Measurements from ENCODE around the gene KDF1.
"Not testable (repeated sequence)": the region's sequence is repeated elsewhere in the genome, so short reads cannot be mapped to it uniquely, and the experiment has no call there.

Gene KDF1

DNA sequence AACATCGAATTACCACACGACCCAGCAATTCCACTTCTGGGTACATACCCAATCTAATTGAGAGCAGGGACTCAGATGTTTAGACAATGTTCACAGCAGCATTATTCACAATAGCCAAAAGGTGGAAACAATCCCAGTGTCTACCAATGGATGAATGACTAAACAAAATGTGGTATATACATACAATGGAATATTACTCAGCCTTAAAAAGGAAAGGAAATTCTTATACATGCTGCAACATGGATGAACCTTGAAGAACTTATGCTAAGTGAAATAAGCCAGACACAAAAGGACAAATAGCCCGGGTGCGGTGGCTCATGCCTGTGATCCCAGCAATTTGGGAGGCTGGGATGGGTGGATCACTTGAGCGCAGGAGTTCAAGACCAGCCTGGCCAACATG is 6.9 kb downstream of the KDF1 start:
- no peak for DNase-seq

DNA sequence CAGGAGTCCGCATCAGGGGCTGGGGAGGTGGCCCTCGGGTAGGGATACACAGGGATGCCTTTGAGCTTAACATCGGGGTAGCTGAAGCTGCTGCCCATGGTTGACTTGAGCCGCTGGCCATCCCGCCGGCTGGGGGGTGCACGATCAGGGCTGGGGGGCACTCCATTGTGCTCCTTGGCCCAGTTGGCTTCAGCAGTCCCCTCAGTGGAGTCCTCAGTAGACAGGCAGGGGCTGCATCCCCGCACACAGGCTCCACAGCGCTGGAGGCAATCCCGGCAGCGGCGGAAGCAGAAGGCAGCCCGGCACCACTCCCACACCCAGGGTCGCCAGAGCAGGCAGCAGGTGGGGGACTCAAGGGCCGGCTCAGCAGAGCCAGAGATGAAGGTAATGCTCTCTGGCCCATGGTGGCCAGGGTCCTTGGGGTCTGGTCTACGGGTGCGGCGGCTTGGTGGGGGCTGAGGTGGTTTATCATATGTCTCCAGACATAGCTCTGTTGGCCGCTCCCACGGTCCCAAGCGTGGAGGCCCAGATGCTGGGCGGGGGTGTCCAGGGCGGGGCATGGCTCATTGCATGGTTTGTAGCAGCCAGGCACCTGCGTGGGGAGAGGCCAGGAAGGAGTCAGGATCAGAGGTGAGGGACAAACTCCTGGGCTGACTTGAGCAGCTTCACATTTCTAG is 8.3 kb downstream of the KDF1 start:
- DNase-seq: no peak

DNA sequence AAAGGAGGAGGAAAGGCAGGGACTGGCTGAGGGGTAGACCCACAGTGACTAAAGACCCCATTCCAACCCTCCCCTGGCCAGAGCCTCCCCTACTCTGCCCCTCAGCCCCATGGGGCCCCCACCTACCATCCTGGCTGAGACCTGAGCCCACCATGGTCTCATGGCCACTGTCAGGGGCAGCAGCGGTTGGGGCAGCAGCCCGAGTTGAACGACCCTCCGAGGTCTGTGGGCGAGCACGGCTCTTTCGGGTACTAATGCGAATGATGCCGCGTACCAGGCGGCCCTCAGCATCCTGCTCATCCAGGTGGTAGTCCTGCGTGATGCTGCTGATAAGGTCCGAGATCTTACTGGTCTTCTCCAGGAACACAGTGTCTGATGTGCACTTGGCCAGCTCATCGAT is 9.1 kb downstream of the KDF1 start:
- DNase-seq: no peak

DNA sequence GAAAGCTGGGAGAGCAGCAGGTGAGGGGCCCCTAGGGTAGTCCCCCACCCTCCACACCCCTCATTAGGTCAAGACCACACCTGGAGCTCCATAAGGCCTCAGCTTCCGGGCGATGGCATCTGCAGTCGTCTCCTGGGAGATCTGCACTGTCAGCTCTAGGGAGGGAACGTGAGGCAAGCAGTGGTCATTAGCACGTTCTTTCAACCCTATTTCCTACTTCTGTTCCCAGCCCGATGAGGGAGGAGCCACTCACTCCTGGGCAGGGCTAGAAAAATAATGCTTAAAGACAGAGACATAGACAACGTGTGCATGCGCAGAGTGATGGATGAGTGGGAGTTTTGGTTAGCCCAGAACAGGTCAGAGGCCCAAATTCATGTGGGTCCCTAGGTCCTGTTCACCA is 9.7 kb downstream of the KDF1 start:
- DNase-seq: no peak

DNA sequence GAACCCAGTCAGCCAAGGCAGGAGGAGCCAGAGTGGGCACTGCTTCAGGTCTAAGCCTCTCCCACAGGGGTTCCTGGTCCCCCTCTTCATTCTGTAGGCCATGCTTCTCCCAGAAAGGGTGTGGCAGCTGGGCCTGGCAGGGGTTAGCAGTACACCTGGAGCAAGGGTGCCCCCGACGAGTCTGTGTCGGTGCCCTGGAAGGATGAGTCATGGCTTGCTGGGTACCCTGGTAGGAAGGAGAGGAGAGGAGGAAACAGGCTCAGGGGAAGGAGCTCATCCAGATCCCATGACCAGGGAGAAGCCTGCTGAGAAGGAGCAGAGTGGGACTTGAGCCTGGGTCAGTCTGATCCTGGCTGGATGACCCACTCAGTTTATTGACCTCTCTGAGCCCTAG is 10.3 kb downstream of the KDF1 start:
- DNase-seq: no peak

DNA sequence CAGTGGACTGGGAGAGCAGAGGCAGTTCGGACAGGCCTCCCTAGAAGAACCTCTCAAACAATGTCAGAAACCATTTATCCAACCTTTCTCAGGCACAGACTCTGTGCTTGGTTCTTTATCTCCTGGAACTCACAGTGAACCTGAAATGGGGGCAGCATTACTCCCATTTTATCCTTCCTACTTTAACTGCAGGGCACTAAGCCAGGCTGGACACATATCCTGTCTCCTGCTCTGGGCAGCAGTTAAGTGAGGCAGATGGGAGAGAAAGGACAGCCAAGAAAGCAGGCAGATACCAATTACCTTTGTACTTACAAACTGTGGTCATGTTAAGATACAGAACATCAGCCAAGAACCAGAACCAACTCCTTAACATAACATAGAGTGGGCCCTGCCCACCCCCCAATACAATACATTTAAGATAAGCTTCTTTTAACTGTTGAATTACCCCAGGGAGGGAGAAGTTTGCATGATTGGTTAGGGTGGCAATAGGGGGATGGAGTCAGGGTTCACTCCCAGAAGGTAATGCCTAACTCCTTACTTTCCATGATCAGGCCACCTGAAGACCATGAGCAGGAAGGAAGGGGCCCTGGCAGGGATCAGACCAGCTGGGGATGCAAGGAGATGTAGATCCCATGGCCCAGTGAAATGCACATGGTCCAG is 10.9 kb downstream of the KDF1 start:
- no peak for DNase-seq

DNA sequence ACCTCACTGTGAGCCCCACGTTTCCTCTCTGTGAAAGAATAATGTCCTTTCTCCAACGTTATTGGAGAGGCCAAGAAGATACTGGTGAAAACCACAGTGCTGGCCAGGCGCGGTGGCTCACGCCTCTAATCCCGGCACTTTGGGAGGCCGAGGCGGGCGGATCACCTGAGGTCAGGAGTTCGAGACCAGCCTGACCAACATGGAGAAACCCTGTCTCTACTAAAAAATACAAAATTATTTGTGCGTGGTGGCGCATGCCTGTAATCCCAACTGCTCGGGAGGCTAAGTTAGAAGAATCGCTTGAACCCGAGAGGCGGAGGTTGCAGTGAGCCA is 11.6 kb downstream of the KDF1 start:
- DNase-seq: not testable (repeated sequence)

DNA sequence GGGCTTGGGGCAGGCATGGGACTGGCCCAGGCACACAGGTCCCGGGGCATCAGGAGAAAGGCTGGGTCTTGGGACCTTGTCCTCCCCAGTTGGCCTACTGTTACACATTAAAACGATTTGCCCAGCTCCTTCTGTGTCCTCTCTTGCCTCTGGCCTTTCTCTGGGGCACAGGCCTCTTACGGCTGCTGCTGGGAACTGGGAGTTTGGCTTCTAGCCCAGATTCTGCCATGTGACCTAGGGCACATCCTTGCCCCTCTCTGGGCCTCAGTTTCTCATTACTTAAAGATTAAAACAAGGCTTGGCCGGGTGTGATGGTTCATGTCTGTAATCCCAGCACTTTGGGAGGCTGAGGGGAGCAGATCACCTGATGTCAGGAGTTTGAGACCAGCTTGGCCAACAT is 14.0 kb downstream of the KDF1 start:
- no peak for DNase-seq

DNA sequence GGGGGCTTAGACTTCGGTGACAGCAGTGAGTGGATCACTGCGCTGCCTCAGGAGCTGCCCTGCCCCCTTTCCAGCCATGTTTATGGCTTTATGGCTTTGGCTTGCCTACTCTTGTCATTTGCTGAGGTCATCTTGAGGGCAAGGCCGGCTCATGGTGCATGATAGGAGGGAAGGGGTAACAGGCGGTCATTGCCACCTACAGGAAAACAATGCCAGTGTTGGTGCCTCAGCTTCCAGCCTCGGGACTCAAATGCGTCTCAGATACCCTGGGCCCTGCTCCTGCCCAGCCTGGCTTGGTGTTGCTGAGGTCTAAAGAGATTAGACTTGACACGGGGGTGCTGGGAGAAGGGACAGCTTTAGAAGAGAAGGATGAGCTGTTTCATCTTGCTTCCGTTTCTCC is 14.5 kb downstream of the KDF1 start:
- no peak for DNase-seq

DNA sequence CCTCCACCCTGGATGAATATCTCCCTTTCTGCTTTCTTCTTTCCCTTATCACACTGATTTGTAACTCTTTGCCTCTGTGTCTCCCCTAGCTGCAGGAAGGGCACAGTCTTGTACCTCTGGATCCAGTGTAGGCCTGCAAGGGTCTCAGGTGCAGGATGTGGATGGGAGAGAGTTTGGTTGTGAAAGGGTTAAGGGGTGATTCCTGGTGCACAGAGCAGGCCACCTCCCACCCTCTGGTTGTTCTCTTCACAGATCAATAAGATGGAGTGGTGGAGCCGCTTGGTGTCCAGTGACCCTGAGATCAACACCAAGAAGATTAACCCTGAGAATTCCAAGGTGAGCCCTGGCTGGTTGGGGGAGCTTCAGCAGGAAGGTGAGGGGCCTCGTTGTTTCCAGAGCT is 15.1 kb downstream of the KDF1 start:
- no peak for DNase-seq

DNA sequence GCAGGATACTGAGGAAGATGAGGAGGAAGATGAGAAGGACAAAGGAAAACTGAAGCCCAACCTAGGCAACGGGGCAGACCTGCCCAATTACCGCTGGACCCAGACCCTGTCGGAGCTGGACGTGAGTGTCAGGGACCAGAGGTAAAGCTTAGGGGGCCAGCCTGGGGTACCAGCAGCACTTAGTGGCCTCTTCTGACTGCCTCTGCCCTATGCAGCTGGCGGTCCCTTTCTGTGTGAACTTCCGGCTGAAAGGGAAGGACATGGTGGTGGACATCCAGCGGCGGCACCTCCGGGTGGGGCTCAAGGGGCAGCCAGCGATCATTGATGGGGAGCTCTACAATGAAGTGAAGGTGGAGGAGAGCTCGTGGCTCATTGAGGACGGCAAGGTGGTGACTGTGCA is 17.6 kb downstream of the KDF1 start:
- DNase-seq: no peak

DNA sequence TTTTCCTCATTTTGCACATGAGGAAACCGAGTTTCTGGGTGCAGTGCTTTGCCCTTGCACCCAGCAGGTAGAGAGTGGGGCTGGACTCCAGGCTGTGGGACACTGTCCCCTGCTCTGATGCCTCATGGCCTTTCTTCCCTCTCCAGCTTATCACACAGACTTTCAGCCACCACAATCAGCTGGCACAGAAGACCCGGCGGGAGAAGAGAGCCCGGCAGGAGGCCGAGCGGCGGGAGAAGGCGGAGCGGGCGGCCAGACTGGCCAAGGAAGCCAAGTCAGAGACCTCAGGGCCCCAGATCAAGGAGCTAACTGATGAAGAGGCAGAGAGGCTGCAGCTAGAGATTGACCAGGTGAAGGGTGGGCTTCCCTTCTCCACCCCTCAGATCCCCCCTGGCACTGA is 19.0 kb downstream of the KDF1 start:
- no peak for DNase-seq

DNA sequence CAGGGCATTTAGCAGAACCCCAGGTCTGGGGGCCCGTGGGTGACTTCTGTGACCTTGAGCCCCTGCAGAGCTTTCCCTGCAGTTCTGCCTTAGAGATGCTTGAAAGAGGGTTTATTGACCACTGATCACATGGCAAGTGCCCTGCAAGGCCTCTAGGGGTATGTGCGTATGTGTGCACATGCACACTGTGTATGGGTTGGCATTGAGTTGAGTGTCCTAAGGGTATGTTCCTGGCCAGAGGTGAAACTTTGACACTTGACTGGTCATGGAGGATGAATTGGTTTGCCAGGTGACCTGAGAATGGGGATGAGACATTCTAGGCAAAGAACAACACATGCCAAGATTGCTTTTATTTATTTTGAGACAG is 21.6 kb downstream of the KDF1 start:
- DNase-seq: no peak

DNA sequence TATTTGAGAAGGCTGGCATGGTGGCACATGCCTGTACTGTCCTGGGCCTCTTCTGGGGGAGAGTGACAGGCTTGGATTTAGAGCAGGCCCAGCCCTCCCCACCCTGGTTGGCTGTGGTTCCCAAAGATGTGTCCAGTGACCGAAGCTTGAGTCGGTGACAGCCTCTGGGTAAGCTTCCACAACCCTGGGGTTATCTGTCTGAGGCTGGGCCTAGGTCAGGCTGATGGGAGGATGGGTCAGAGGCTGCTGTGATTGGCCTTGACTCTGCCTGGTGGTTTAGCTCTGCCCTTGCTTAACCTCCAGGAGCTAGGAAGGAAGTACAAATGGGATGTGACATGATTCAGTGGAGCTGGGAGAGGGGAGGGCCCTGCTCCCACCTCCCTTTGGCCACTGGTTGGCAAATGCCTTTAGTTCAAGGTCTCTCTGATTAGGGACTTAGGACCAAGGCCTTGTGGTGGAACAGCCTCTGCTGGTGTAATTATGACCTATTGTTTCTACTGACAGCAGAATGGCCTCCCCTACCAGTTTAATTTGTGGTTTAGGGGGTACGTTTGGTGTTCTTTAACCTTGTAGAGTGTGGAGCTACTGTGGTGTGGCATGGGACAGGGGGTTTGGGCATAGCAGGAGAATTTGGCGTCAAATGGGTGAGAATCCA is 22.1 kb downstream of the KDF1 start:
- DNase-seq: no peak

DNA sequence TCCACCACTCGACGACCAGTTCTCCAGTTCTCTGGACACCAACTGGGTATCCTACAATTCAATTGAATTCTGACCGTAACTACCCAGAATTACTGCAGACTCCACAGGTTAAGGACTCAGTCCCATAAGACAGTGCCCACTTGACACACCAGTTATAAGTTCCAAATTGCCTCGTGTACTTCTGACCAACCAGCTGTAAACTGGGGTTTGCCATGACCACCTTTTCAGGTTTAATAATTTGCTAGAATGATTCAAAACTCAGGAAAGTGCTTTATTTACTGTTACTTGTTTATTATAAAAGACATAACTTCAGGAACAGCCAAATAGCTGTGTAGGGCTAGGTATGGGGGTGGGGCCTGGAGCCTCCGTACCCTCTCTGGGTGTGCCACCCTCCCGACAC is 23.4 kb downstream of the KDF1 start:
- DNase-seq: no peak

DNA sequence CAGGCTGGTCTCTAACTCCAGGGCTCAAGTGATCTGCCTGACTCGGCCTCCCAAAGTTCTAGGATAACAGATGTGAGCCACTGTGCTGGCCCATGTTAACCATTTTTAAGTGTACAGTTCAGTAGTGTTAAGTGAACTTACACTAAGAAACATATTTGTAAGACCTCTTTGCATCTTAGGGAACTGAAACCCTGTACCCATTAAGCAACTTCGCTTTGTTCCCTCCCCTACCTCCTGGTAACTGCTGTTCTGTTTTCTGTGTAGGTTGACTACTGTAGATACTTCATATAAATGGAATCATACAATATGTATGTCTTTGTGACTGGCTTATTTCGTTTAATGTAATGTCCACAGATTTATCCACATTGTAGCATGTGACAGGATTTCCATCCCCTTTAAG is 27.7 kb downstream of the KDF1 start:
- no peak for DNase-seq

DNA sequence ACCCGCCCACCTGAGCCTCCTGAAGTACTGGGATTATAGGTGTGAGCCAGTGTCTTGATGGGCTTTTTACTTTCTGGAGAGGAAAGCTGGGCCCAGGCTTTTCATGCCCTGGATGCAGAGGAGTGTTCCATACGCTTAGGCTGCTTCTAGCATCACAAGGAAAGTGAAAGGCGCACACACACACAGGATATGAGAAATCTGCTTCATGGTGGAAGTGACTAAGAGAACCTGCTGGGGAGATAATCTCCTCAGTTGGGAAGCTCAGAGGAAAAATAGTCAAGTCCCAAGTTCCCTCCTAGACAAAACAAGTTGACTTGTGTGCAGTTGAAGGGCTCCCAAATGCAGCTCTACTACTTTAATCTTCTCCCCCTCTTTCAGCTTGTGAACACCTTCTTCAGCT is 36.6 kb downstream of the KDF1 start:
- no peak for DNase-seq

DNA sequence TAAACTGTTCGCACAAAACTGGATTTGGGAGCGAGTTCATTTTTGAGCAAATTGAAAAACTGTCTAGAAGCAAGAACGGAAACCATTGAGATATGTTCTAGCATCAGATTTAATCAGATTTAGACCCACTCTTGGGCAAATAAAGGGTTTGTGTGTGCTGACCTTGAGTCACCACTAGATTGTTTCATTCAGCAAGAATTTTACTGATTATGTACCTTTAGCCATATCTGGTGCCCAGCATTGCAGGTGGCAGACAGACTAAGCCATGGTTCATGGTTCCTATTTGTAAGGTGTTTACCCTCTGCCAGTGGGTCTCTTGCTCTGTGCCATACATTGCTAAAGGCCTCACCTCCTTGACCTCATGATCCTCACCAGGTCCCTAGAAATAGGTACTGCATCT is 37.4 kb downstream of the KDF1 start:
- DNase-seq: no peak

DNA sequence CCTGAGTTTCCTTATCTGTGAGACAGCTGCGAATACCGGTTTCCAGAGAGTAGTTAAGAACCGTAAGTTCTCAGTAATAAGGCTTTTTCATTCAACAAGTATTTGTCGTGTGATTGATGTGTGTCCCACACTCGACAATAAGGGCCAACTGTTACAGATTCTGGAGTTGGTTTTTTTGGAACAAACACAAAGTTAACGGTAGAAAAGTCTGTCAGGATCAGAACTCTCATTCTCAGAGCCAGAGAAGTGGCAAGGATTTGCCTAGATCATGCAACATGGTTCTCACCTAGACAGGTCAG is 37.9 kb downstream of the KDF1 start:
- DNase-seq: no peak

DNA sequence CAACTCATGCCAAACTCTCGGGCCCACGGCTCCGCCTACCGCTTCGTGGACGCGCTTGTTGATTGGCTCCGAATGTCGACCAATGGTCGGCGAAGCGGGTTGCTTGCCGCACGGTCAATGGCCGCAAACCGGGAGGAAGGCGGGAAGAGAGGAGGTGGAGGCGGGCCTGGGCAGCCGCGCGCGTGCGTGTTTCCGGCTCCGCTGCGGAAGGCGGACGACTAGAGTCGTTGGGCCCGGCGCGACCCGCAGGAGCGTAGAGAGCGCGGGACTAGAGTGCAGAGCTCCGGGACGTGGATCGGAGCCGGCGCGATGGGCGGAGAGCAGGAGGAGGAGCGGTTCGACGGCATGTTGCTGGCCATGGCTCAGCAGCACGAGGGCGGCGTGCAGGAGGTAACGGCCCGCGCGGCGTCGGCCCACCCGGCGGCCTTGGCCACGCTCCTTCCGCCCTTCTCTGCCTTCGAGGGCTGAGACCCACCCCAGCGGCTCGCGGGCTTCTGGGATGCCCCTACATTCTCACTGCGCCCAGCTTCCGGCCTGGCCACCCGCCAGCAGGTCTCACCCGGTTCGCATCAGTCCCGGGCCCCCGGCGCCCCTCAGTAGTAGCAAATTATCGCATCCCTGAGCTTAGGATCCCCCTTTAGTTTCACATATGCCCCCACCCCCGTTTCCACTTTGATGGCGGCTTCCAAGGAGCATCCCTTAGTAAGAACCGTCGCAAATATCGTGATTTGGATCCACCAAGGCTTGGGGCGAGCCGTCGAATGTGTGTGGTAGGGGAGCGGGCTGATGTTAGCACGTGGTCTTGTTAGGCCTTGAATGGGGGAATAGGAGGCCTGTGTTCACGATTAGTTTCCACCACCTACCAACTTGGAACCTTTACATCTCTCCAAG is 38.5 kb downstream of the KDF1 start, which contains the start of gene NUDC:
Gene NUDC, plus strand, starts transcription at position 204 of the 891 bp plus-strand sequence. Its CDS starts 106 bp downstream, at position 310.
- peak; percentile 95 for DNase-seq

DNA sequence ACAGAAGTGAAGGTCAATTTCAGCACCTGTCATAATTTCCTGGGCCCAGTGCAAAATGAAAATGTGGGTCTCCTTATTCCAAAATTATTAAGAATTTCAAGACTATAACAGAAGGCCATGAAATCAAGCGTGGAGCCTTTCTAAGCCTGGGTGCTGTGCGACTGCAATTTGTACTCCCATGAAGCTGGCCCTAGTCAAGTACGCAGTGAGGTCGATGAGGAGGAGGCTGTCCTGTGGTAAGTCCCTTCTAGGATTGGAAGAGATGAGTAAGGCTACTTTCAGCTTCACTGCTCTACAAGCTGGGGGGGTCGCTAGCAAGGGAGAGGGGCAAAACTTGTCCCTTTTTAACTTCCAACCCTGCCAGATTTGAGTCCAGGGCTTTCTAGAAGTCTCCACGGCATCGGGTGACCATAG is 39.1 kb downstream of the KDF1 start:
- no peak for DNase-seq

DNA sequence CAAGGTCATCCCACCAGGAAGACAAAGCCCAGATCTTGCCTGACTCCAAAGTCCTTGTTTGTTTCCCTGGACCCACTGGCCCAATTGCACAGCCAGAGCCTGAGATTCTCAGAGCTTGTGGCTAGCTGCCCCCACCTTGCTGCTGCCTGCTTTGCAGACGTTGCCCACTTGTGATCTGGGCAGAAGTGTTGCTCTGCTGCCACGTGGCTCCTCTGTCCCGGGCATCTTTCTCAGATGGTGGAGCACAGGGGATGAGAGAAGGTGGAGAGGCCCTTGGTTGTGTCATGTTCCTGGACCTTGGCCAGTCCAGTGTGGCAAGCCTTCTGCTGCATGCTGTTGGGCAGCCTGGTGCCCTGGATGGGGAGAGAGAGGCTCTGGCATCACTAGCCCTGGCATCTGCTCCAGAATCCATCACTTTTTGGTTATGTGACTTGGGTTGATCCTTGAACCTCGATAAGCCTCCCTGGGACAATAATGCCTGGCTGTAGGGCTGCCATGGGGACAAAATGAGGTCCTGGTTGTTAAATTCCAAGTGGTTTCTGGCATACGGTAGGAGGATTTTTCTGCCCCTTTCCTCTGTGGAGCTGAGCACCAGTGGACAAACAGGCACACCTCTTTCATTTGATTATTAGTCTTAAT is 44.9 kb downstream of the KDF1 start:
- DNase-seq: no peak
